Erythroblast (primary cell): ENCODE measurements around the gene ADGRD2.

ENCODE experiments used
- GATA1 ChIP-seq: IDR thresholded peaks from 2 replicates; pipeline ENCODE4 v1.6.1; 2011; ENCODE audit warnings: low read depth, mild to moderate bottlenecking, control low read depth, low read length, moderate library complexity
- POLR2A ChIP-seq: IDR thresholded peaks from 2 replicates; pipeline ENCODE4 v1.6.1; 2011; ENCODE audit warnings: mild to moderate bottlenecking, low read length

- TF ChIP-seq POLR2A, result no peak
- TF ChIP-seq GATA1, result no peak
These were observed 30.4 kb downstream of the ADGRD2 start for GRCh38 chr9:124480621-124480981.
